HepG2 (cell line): Measurements from ENCODE around the gene ADCY1. TPM values are rescaled to one million over a fixed set of nuclear protein-coding genes. Genes with fewer than 3 reads are reported as not detected.

Source experiments
- ATAC-seq: fragments of 200-7000 bp; cut with Tn5 transposase; 3 replicates; pipeline ENCODE4 v1.9.1; 2020; ENCODE audit warnings: mild to moderate bottlenecking, moderate library complexity
- BruUV-seq: library from RNA; stranded (reverse); fragments of 400-500 nt; replicated peaks from 2 replicates; lab custom pipeline; 2021; lab: Mats Ljungman, UMichigan
- CTCF ChIA-PET: fragments of 300-600 bp; formaldehyde crosslinking; extraction: SDS; loops from one replicate; lab custom pipeline; 2021; ENCODE audit warnings: low total read pairs, inconsistent platforms, low intra/inter-chr PET ratio; lab: Yijun Ruan, JAX
- POLR2A ChIA-PET: fragments of 350-600 bp; sonication (Branson Sonifier 250); formaldehyde crosslinking; loops from one replicate; lab custom pipeline; 2020; ENCODE audit warnings: antibody characterized with exemption, inconsistent platforms; lab: Yijun Ruan, JAX
- DNase-seq: peaks from one replicate; pipeline ENCODE4 v3.0.0-alpha.2; 2015; ENCODE audit warnings: low spot score
- FAIRE-seq: peaks from 3 replicates; lab custom pipeline; 2011; peaks lifted over from hg19 to GRCh38; lab: Jason Lieb, UNC
- H2AFZ ChIP-seq: one replicate; pipeline ENCODE4 v1.6.1; 2011; ENCODE audit warnings: low read length, inconsistent platforms
- H3K27ac ChIP-seq: fragments of 300-600 bp; 3 replicates; pipeline ENCODE4 v1.8.0; 2011; ENCODE audit warnings: mixed run types, mild to moderate bottlenecking, mixed read lengths, low read length, inconsistent platforms; ENCODE audit not compliant: insufficient read depth; ENCODE audit errors: extremely low read length
- H3K27me3 ChIP-seq, 2 experiments: fragments of 200-600 bp in 1 of 2; 2 replicates in 1 of 2; 3 replicates in 1 of 2; pipeline versions ENCODE4 v1.6.0 to v1.8.0; 2011; ENCODE audit warnings: low read length in 2 of 2, mild to moderate bottlenecking in 2 of 2, moderate library complexity in 2 of 2, inconsistent platforms in 1 of 2; ENCODE audit not compliant: insufficient read depth in 2 of 2, control insufficient read depth in 1 of 2
- H3K36me3 ChIP-seq, 2 experiments: fragments of 200-600 bp in 1 of 2; replicated peaks in 1 of 2; 2 replicates in 1 of 2; 3 replicates in 1 of 2; pipeline versions ENCODE4 v1.5.1 to v1.8.0; 2011; ENCODE audit warnings: low read length in 2 of 2, inconsistent platforms in 1 of 2; ENCODE audit not compliant: insufficient read depth in 2 of 2, control insufficient read depth in 1 of 2
- H3K4me1 ChIP-seq: 2 replicates; pipeline ENCODE4 v1.5.1; 2012; ENCODE audit warnings: low read length, inconsistent platforms; ENCODE audit not compliant: insufficient read depth
- H3K4me2 ChIP-seq: 2 replicates; pipeline ENCODE4 v1.6.0; 2011; ENCODE audit warnings: low read depth, low read length, inconsistent platforms
- H3K4me3 ChIP-seq, 3 experiments: fragments of 200-600 bp in 1 of 3; sonication (generic), shearing (Covaris generic) in 1 of 3; replicated peaks in 1 of 3; 2 replicates each; pipeline ENCODE4 v1.5.1; 2011 to 2016; ENCODE audit warnings: low read length in 3 of 3, inconsistent platforms in 2 of 3, low read depth in 2 of 3, mild to moderate bottlenecking in 2 of 3, control low read depth in 1 of 3, mixed read lengths in 1 of 3; ENCODE audit not compliant: insufficient read depth in 1 of 3
- H3K79me2 ChIP-seq: one replicate; pipeline ENCODE4 v1.6.1; 2011; ENCODE audit warnings: low read length, inconsistent platforms; ENCODE audit not compliant: insufficient read depth
- H3K9ac ChIP-seq: 2 replicates; pipeline ENCODE4 v1.6.0; 2011; ENCODE audit warnings: mild to moderate bottlenecking, low read depth, low read length, inconsistent platforms; ENCODE audit not compliant: insufficient read depth
- H3K9me3 ChIP-seq: 2 replicates; pipeline ENCODE4 v1.5.1; 2012; ENCODE audit warnings: mild to moderate bottlenecking, low read length
- H4K20me1 ChIP-seq: 2 replicates; pipeline ENCODE4 v1.6.0; 2011; ENCODE audit warnings: inconsistent platforms, mild to moderate bottlenecking, low read length, moderate library complexity; ENCODE audit not compliant: insufficient read depth
- ATF7 ChIP-seq, 2 experiments: fragments of 450-650 bp in 1 of 2; sonication (generic) in 1 of 2; formaldehyde crosslinking in 1 of 2; IDR thresholded peaks; 2 replicates each; pipeline versions ENCODE4 v1.4.0 to v1.6.1; 2016 to 2020; ENCODE audit warnings: antibody characterized with exemption in 1 of 2, mild to moderate bottlenecking in 1 of 2, missing genetic modification reagents in 1 of 2
- BCLAF1 ChIP-seq: fragments of 450-650 bp; IDR thresholded peaks from 2 replicates; pipeline ENCODE4 v1.6.1; 2017; ENCODE audit warnings: mild to moderate bottlenecking
- CENPX ChIP-seq: sonication (generic); formaldehyde crosslinking; IDR thresholded peaks from 2 replicates; pipeline ENCODE4 v1.9.0; 2021; ENCODE audit warnings: mild to moderate bottlenecking, missing genetic modification reagents, moderate library complexity
- EEA1 ChIP-seq: sonication (generic); formaldehyde crosslinking; IDR thresholded peaks from 2 replicates; pipeline ENCODE4 v1.5.1; 2020; ENCODE audit warnings: mild to moderate bottlenecking, missing genetic modification reagents, borderline replicate concordance
- ETV5 ChIP-seq: IDR thresholded peaks from 2 replicates; pipeline ENCODE4 v1.6.1; 2018; ENCODE audit warnings: missing biosample characterization, missing genetic modification reagents, inconsistent platforms, borderline replicate concordance
- MTF1 ChIP-seq: sonication (generic); formaldehyde crosslinking; IDR thresholded peaks from 2 replicates; pipeline ENCODE4 v1.5.0; 2020; ENCODE audit warnings: missing genetic modification reagents
- ZFP36 ChIP-seq: fragments of 150-350 bp; IDR thresholded peaks from 2 replicates; pipeline ENCODE4 v1.6.1; 2018; ENCODE audit warnings: borderline replicate concordance, low read length, low read depth; ENCODE audit not compliant: partially characterized antibody
- ZFP41 ChIP-seq: sonication (generic); formaldehyde crosslinking; IDR thresholded peaks from 2 replicates; pipeline ENCODE4 v1.4.0; 2020; ENCODE audit warnings: mild to moderate bottlenecking, missing genetic modification reagents, borderline replicate concordance
- ZNF367 ChIP-seq: sonication (generic); formaldehyde crosslinking; IDR thresholded peaks from 2 replicates; pipeline ENCODE4 v1.4.0; 2020; ENCODE audit warnings: missing genetic modification reagents, borderline replicate concordance
- ZNF414 ChIP-seq: sonication (generic); formaldehyde crosslinking; IDR thresholded peaks from 2 replicates; pipeline ENCODE4 v1.5.0; 2020; ENCODE audit warnings: missing genetic modification reagents
- ZNF816 ChIP-seq: sonication (generic); formaldehyde crosslinking; IDR thresholded peaks from 2 replicates; pipeline ENCODE4 v1.8.0; 2022; ENCODE audit warnings: missing genetic modification reagents, mild to moderate bottlenecking, borderline replicate concordance
- ZNF841 ChIP-seq: sonication (generic); formaldehyde crosslinking; IDR thresholded peaks from 2 replicates; pipeline ENCODE4 v1.8.1; 2023; ENCODE audit warnings: missing genetic modification reagents, borderline replicate concordance
- WGBS: methylation state at CpG from one replicate; pipeline ENCODE4 v1.1.6; 2017; ENCODE audit warnings: low lambda C conversion rate; 5-methylcytosine and 5-hydroxymethylcytosine counted together
- in situ Hi-C: cut with HindIII; loops from 2 replicates; pipeline ENCODE4 v1.10.0; 2017; ENCODE audit warnings: low pct_unique_long_range_greater_than_20kb; ENCODE audit not compliant: extremely low pct_ligation_motif_present
- intact Hi-C: fragments of 100-400 bp; cut with micrococcal nuclease; formaldehyde crosslinking; loops from one replicate; pipeline ENCODE4 v1.10.0; 2022; ENCODE audit not compliant: unreplicated experiment
- polyA plus RNA-seq, 8 experiments: library from polyadenylated mRNA; depleted of rRNA in 3 of 8; stranded (reverse) in 7 of 8; unstranded in 1 of 8; fragments of >200 nt; fragmentation: Illumina TruSeq in 4 of 8; extraction: Trizol in 4 of 8; gene quantifications; 2 replicates each; pipeline versions ENCODE4 v1.2.1 to v1.2.3, GENCODE V29; 2011 to 2016; ENCODE audit warnings: low read depth in 4 of 8, missing spikeins in 1 of 8, mixed read lengths in 1 of 8; ENCODE audit not compliant: insufficient read depth in 1 of 8
- total RNA-seq, 5 experiments: library from RNA; depleted of rRNA; stranded (reverse); fragments of >200 nt; fragmentation: Illumina TruSeq; extraction: Trizol; gene quantifications; 2 replicates each; pipeline ENCODE4 v1.2.3, GENCODE V29; 2016; ENCODE audit warnings: low read depth in 1 of 5

Gene ADCY1
- total and polyA plus RNA-seq, 2 of the 13 experiments (the other 11 are each of a cell fraction or from before 2014, with no cell fraction given), result 0.80 to 1.2 TPM

- H3K9ac ChIP-seq, result no peak overlapping the region
- H3K27me3 ChIP-seq, result peaks cover 0 to 3% of the 10 kb centered on the region in 2 experiments; a peak in 1 of 5 replicates
- no peaks in the 10 kb centered on the region for H3K36me3 ChIP-seq
- DNase-seq, result no peak
- H2AFZ ChIP-seq, result no peak overlapping the region
- no peaks in the 10 kb centered on the region for H4K20me1 ChIP-seq
- H3K9me3 ChIP-seq, result no peaks in the 10 kb centered on the region
- TF ChIP-seq EEA1 (no peak), BCLAF1 (no peak), ZFP41 (CRISPR knock-in tag) (no peak), MTF1 (CRISPR knock-in tag) (no peak), ETV5 (CRISPR knock-in tag) (no peak), ZFP36 (no peak), ZNF414 (CRISPR knock-in tag) (no peak), ATF7 (IDR thresholded peaks at IDR 0.05) (no peak), ATF7 (CRISPR knock-in tag; IDR thresholded peaks at IDR 0.05) (no peak), CENPX (CRISPR knock-in tag) (no peak), ZNF367 (CRISPR knock-in tag) (no peak), ZNF841 (no peak), ZNF816 (no peak)
- TF ChIP-seq, all 625 proteins: peak for 0
- 82% methylated on average over 8 of the region's 13 CpGs for WGBS
- no TSS peak for BruUV-seq
- in situ Hi-C loops, result no loop called here
- CTCF ChIA-PET, result no interaction called here
- intact Hi-C loops, result no loop called here
- no peaks in the 10 kb centered on the region for H3K79me2 ChIP-seq
- FAIRE-seq, result no peak
- H3K27ac ChIP-seq, result no peak overlapping the region
- H3K4me1 ChIP-seq, result peaks cover 12% of the 10 kb centered on the region
- ATAC-seq, result no peak
- no peak overlapping the region for H3K4me3 ChIP-seq
- H3K4me2 ChIP-seq, result no peak overlapping the region
- POLR2A ChIA-PET, result no interaction called here
These were observed 107.6 kb downstream of the ADCY1 start for GRCh38 chr7:45681596-45682357.
